ENCODE results near the gene SLC29A3. TPM values are rescaled to one million over a fixed set of nuclear protein-coding genes. Genes with fewer than 3 reads are reported as not detected.

SLC29A3 gene
- total and polyA plus RNA-seq, 10 of the 15 experiments (the other 5 are each of a cell fraction or from before 2014, with no cell fraction given): 1.5 to 4.0 (median 2.7) TPM

DNA sequence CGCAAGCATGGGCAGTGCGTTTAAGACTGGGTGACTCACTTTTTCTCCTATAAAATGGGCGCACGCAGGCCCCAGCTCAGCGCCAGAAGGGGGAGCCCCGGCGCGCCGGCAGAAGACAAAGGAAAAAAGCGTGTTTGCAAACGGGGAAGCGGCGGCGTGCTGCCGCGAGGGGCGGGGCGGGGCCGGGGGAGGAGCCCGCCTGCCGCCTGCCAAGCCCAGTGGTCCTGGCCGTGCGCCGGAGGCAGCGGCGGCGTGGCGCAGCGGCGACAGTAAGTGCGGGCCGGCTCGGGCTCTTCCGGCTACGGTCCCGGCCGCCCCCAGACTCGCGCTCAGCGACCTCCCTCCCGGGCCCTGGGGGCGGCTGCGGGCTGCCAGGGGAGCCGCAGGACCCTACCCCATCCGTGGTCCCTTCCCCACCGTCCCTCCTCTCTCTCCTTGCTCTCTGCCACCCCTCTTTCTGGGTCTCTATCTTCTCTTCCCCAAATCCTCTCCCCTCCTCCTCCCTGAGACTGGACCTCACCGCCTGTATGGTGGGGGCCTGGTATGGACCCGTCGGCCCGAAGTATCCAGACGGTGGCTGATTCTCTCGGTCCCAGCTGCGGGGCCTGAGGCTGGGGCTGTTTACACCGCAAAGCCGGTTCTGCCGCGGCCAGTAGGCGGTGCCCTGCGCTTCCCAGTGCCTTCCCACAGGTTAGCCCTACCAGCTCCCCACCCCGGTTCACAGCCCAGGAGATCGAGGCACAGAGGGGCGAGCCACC lies at the start of gene SLC29A3 (continued):
- no peak for TF ChIP-seq BRCA1 (IDR thresholded peaks at IDR 0.05; ENCODE audit: low read depth, low read length)
- TF ChIP-seq SREBF1 (IDR thresholded peaks at IDR 0.05; ENCODE audit: low read length): no peak
- peak; percentile 69 for TF ChIP-seq NBN (IDR thresholded peaks at IDR 0.05)
- TF ChIP-seq JUND (IDR thresholded peaks at IDR 0.05; ENCODE audit: low read depth, low read length): no peak
- TF ChIP-seq GATAD2B (conservative IDR thresholded peaks at IDR 0.05; ENCODE audit: low read depth): peak; percentile 70
- peak; percentile 20; the same call in 1 of the 2 replicates for TF ChIP-seq CHD4 (IDR thresholded peaks at IDR 0.05)
- TF ChIP-seq ZBED1 (IDR thresholded peaks at IDR 0.05; ENCODE audit: borderline replicate concordance): no peak
- no peak for TF ChIP-seq MYB (IDR thresholded peaks at IDR 0.05; ENCODE audit: borderline replicate concordance, low read depth, low read length)
- TF ChIP-seq MYC (IDR thresholded peaks at IDR 0.05; ENCODE audit: insufficient read depth, insufficient read length, insufficient replicate concordance, low read length, severe bottlenecking): no peak
- no peak for TF ChIP-seq IRF4 (IDR thresholded peaks at IDR 0.05; ENCODE audit: low read depth, low read length)
- TF ChIP-seq ZZZ3 (IDR thresholded peaks at IDR 0.05; ENCODE audit: control insufficient read depth, insufficient read length, low read depth): no peak
- TF ChIP-seq HDAC6 (IDR thresholded peaks at IDR 0.05; ENCODE audit: unreplicated experiment): no peak
- no peak for TF ChIP-seq USF2 (IDR thresholded peaks at IDR 0.05; ENCODE audit: borderline replicate concordance, low read depth, low read length)
- no peak for TF ChIP-seq ESRRA (IDR thresholded peaks at IDR 0.05; ENCODE audit: low read length)
- TF ChIP-seq, protein P1, sequence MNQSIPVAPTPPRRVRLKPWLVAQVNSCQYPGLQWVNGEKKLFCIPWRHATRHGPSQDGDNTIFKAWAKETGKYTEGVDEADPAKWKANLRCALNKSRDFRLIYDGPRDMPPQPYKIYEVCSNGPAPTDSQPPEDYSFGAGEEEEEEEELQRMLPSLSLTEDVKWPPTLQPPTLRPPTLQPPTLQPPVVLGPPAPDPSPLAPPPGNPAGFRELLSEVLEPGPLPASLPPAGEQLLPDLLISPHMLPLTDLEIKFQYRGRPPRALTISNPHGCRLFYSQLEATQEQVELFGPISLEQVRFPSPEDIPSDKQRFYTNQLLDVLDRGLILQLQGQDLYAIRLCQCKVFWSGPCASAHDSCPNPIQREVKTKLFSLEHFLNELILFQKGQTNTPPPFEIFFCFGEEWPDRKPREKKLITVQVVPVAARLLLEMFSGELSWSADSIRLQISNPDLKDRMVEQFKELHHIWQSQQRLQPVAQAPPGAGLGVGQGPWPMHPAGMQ (IDR thresholded peaks at IDR 0.05; ENCODE audit: borderline replicate concordance): 0 out of 2 replicates have a peak, but pooled peaks have one; percentile 12
- no peak for TF ChIP-seq NR2C1 (IDR thresholded peaks at IDR 0.05)
- 0 out of 2 replicates have a peak, but pooled peaks have one; percentile 45 for TF ChIP-seq RCOR1 (conservative IDR thresholded peaks at IDR 0.05; ENCODE audit: low read depth, low read length)
- TF ChIP-seq ZNF384 (IDR thresholded peaks at IDR 0.05; ENCODE audit: borderline replicate concordance, low read depth, low read length): no peak
- TF ChIP-seq STAT1 (conservative IDR thresholded peaks at IDR 0.05): 0 out of 2 replicates have a peak, but pooled peaks have one; percentile 17
- peak; percentile 57; the same call in 1 of the 2 replicates for TF ChIP-seq BACH1 (IDR thresholded peaks at IDR 0.05; ENCODE audit: borderline replicate concordance)
- TF ChIP-seq, protein P2, sequence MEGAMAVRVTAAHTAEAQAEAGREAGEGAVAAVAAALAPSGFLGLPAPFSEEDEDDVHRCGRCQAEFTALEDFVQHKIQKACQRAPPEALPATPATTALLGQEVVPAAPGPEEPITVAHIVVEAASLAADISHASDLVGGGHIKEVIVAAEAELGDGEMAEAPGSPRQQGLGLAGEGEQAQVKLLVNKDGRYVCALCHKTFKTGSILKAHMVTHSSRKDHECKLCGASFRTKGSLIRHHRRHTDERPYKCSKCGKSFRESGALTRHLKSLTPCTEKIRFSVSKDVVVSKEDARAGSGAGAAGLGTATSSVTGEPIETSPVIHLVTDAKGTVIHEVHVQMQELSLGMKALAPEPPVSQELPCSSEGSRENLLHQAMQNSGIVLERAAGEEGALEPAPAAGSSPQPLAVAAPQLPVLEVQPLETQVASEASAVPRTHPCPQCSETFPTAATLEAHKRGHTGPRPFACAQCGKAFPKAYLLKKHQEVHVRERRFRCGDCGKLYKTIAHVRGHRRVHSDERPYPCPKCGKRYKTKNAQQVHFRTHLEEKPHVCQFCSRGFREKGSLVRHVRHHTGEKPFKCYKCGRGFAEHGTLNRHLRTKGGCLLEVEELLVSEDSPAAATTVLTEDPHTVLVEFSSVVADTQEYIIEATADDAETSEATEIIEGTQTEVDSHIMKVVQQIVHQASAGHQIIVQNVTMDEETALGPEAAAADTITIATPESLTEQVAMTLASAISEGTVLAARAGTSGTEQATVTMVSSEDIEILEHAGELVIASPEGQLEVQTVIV (IDR thresholded peaks at IDR 0.05; ENCODE audit: borderline replicate concordance, partially characterized antibody): peak; percentile 16
- TF ChIP-seq, protein P3, sequence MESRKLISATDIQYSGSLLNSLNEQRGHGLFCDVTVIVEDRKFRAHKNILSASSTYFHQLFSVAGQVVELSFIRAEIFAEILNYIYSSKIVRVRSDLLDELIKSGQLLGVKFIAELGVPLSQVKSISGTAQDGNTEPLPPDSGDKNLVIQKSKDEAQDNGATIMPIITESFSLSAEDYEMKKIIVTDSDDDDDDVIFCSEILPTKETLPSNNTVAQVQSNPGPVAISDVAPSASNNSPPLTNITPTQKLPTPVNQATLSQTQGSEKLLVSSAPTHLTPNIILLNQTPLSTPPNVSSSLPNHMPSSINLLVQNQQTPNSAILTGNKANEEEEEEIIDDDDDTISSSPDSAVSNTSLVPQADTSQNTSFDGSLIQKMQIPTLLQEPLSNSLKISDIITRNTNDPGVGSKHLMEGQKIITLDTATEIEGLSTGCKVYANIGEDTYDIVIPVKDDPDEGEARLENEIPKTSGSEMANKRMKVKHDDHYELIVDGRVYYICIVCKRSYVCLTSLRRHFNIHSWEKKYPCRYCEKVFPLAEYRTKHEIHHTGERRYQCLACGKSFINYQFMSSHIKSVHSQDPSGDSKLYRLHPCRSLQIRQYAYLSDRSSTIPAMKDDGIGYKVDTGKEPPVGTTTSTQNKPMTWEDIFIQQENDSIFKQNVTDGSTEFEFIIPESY (IDR thresholded peaks at IDR 0.05): no peak
- TF ChIP-seq GABPA (IDR thresholded peaks at IDR 0.05; ENCODE audit: low read depth): no peak
- no peak for TF ChIP-seq SMAD5 (IDR thresholded peaks at IDR 0.05; ENCODE audit: low read depth)
- TF ChIP-seq CREM (IDR thresholded peaks at IDR 0.05; ENCODE audit: low read depth): no peak
- no peak for TF ChIP-seq BMI1 (IDR thresholded peaks at IDR 0.05; ENCODE audit: borderline replicate concordance)

Measured in GM12878 (cell line).